NCI-H1105 treated with DMSO at 0.1 percent for 48 hours (cell line): Measurements from ENCODE around the gene NFASC.
A peak's percentile ranks its signal among the peaks of the same experiment; 100 is the strongest.

Experiments
- DNase-seq: peaks from one replicate; lab custom pipeline; 2025; lab: John Stamatoyannopoulos, UW

The NFASC gene

DNA sequence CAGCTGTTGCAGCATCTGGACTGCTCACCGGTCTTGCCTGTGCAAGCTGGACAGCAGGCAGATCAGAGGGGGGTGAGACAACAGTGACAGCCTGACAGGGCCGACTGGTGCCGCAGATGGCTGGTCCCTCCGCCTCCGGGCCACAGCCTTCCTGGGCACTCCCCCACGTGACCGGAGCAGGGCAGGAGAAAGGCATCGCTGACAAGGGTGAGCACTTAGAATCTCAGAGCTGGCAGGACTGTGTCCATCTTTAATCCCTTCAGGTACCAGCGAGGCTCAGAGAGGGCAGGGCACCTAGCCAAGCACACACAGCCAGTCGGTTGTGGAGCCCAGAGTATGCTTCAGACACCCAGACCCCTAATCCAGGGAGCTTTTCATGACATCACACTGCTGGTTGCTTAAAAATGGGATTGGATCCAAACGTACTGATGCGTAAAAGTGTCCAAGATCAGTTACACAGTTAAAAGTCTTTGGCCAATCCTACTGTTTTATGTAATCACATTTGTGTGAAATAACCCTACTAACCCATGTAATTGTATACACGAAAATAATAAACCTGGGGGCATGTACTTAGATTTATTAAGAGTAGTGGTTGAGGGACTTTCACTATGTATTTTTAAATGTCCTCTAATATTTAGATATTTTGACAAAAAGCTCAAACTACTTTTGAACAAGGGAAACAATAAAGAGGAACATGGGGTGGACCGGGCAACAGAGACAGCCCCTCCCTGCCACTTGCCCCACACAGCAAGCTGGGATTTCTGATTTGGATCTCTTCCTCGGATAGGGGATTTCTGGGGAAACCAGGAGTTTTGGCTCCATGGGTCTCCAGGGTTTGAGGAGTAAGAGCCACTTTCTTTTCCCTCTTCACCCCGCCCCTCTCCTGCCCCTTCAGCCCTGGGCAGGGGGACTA lies 171.6 kb downstream of the NFASC start:
- DNase-seq, result no peak

DNA sequence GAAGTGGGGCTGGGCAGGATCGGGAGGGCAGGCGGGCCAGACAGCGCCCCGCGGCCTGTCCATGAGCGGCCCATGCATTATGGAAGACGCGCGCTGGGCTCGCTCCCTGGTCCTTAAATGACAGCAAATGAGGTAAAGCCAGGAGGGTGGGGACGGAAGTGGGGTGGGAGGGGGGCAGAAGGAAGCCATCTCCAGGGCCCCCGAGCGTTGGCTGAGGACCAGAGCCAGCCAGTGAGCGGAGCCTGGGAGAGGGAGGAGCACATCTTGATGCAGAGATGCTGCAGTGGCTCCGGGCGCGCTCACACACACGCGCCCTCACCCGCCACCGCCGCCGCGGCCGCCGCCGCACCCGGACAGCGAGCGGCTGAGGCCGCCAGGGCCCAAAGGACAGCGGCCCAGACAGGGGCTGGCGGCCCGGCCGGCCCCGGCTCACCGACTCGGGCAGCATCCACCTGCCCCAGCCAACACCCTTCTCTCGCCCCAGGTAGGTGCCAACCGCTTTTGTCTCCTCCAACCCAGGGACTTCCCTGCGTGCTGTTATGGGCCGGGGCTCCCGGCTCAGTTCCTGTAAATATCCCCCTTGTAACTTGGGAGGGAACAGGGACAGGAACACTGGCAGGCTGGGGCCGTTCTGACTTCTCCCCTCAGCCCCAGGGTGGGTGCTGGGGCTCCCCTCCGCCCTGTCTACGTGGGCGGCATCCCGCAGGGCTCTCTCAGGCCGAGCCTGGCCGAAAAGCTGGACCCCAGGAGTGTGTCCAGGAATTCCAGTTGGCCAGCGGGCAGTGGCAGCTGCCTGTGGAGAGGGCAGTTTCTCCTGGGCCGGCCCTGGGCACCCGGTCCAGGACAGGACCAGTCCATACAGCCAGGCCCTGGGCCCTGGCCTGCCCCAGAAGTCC lies 172.5 kb downstream of the NFASC start, which contains the start of gene CNTN2:
Gene CNTN2 (plus strand): TSS at position 302 of the 896 bp plus-strand sequence. CDS start 9,974 bp downstream, outside the sequence.
- peak; percentile 81 for DNase-seq

DNA sequence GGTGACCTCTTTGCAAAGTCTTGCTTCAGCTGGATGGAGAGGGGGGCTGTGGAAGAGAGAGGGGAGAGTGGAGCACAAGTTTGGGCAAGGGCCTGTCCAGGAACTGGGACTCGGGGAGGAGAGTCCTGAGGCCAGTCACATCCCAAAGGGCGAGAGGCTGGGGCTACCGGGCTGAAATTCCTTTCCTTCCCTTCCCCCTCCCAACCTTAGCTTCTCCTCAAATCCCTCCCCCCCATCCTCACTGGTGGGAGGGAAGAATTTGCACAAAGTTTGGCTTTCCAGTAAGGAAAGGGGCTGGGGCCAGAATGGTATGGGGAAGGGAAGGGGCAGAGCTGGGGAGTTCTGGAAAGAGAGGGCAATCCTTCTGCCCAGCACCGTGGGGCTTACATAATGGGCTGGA lies 173.2 kb downstream of the NFASC start:
- DNase-seq, result no peak

DNA sequence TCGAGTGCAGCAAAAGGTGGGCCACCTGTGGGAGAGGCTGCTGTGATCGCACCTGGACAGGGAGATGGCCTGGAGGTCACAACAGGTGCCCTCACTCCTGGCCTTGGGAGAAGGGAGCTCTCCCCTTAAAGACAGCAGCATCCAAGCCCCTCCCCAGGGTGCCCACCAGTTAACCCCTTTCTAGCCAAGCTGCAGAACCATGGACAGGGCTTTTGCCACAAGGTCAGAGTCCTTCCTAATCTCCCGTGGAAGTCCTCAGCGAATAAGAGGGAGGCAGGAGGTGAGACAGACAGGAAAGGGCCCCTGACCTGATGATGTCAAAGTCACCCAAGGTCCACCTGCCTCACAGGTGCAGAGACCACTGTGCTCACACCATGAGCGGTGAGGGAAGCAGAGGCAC lies 174.1 kb downstream of the NFASC start:
- no peak for DNase-seq

DNA sequence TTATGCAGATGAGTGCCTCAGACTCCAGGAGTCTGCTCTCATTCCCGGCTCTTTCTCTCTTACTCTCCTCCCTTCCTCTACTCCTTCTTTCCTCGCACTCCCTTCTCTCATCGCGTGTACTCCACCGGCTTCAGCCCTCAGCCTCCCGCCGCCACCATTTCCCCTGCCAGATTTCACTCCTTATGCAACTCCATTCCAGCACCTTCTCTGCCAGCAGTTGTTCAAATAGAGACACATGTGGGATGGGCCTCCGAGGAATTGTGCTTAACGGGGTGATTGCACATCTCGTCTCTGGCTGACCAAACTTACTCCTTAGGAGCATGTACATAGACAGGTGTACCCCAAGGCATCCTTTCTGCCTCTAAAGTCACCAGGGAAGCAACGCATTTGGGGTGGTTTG lies 174.5 kb downstream of the NFASC start:
- DNase-seq, result no peak

DNA sequence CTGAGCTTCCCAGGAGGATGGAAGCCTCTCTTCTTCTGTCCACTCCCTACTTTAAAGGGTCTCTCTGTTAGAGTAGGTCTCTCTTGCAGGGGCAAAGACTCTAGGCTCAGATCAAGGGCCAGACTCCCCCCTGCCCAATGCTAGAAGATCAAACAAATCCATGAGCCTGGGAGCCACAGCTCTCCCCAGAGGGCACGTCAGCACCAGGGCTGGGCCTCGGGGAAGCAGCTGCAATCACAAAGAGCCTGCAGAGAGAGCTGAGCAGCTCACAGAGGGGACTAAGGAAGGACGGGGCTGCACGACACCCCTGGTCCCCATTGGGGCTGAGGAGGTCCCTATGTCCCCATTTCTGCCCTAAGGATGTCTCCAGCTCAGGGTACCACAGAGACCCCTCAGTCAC lies 176.2 kb downstream of the NFASC start:
- DNase-seq, result no peak

DNA sequence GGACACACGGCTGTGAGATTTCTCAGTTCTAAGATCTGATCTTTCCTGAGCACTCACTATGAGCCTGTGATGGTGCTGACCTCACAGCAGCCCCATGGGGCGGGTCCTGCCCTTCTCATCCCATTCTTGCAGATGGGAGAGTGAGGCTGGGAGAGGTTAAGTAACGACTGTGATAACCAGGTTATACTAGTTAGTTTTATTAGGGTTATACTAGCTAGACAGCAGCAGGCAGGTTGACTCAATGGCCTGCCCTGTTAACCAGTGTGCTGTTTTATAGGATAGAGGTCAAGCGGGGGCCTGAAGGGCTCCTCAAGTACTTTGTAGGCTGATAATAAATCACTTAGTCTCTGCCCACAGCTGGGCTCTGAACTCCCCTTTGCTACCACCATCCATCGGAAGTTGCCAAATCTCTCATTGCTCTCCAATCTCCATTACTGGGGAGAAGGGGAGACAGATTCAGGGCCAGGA lies 177.1 kb downstream of the NFASC start:
- DNase-seq, result no peak

DNA sequence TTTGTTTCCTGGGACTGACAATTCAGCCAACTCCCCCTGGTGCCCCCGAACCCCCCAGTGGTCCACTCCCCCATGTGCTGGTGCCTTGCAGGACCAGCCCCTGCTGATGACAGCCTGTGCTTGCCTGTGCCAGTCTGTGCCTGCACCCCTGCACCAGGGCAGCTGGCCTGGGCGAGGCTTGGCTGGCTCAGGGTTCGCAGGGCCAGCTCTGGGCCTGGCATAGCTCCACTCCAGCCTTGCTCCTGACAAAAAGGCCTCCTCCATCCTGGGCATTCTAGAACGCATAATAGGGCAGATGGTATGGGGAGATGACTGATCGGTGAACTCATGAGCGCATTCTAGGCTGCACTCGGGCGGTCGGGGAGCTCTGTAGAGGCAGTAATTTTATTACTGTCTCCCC lies 177.7 kb downstream of the NFASC start:
- no peak for DNase-seq

DNA sequence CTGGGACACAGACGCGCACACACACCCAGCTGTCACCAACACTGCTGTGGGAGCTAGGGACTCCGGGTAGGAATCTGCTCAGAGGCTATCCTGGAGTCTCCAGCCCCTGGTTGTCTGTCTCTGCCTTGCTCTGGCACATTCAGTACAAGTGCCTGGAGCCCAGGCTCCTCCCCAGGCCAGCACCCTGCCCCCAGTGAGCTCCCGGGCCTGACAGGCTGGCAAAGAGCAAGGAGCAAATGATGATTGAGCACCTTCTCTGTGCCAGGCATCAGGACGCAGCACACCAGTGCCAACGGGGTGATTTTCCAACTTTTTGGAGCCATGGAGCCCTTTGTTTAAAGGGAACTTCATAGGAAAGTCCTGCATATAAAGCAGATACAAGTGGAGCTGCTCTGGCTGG lies 178.8 kb downstream of the NFASC start:
- no peak for DNase-seq

DNA sequence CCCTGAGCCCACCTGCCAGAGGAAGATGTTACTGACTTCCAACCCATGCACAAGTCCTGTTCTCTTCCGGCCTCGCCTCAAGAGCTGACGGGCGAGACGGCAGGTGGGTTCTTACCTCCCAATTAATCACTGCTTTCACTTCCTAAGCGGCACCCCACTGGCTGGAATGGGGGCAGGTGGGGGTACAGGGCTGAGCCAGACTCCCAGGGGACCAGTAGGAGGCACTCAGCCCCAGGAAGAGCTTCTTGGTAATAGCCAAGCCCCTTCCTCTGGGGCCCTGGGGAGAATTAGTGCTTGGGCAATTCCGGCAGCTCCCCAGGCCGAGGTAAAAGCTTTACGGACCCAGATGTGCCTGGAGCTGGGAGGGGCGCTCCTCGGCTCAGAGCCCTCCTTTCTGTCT lies 182.0 kb downstream of the NFASC start:
- DNase-seq, result no peak

DNA sequence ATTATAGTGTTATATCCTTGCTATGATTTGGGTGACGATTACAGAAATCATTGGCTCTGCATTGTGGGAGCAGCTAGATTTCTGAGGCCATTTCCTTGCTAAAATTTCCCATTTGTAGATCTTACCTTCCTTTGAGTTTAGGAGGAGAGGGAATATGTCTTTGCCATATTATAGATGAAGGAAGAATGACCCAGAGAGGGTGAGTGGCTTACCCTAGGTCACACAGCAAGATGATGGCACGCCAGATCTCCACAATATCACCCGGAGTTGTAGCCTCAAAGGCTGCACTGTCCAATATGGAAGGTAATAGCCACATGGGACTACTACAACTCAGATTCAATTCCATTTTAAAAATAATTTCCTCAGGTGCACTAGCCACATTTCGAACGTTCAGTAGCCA lies 182.6 kb downstream of the NFASC start:
- DNase-seq, result no peak

DNA sequence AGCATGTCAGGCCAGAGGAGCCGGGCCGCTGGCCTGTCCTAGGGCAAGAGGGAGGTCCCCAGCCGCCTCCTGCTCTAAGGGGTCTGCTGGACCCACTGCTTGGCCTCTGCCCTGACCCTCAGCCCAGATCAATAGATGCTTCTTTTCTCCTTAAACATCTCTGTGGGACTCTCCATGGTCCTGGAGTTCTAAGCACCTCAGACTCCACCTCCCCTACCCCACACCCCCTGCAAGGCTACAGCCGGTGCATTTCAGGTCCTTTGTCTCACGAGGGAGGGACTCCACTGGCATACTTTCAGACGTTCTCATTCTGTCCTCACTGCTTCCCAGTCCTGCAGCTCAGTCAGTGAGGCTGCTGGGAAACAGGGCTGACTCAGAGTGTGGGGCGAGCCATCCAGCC lies 183.4 kb downstream of the NFASC start:
- DNase-seq, result no peak

DNA sequence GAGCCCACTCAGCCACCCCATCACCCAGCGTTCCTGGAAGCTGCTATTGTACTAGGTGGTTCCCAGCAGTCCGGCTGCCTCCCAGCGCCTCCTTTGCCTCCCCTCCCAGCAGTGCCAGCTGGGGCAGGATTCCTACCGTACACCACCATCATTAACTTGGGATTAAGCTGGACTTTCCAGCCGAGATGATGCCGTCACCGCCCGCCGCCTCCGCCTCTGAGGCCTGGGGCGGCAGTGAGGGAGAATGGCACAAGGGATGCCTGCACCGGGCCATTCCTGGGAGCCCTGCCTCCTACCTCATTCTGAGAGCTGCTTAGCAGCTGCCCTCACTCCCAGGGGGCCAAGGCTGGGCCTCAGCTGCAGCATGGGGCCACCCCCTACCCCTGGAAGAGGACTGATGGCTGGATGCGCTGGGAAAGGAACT lies 185.5 kb downstream of the NFASC start:
- DNase-seq, result no peak

DNA sequence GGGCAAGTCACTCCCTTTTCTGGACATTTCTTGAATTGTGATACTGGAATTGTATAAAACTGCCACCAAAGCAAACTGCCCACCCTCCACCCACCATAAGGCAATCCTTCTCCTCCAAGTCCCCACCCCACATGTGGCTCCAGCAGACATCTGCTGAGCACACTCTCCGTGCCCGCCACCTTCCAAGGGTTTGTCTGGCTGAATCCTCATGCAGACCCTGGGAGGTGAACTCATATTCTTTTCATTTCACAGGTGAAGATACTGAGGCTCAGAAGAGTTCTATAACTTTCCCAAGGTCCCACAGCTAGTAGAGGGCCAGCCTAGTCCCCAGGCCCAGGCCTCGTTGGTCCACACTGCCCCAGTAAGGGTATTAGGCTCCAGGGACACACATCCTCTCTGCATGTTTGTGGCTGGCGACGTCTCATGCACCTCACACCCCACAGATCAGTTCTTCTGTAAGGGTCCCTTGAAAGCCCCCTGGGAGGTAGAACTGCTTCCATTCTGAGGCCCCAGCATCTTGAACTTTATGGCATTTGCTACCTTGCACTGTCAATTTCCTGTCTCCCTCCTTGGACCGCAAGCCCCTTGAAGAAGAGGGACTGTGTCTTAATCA lies 186.4 kb downstream of the NFASC start:
- no peak for DNase-seq

DNA sequence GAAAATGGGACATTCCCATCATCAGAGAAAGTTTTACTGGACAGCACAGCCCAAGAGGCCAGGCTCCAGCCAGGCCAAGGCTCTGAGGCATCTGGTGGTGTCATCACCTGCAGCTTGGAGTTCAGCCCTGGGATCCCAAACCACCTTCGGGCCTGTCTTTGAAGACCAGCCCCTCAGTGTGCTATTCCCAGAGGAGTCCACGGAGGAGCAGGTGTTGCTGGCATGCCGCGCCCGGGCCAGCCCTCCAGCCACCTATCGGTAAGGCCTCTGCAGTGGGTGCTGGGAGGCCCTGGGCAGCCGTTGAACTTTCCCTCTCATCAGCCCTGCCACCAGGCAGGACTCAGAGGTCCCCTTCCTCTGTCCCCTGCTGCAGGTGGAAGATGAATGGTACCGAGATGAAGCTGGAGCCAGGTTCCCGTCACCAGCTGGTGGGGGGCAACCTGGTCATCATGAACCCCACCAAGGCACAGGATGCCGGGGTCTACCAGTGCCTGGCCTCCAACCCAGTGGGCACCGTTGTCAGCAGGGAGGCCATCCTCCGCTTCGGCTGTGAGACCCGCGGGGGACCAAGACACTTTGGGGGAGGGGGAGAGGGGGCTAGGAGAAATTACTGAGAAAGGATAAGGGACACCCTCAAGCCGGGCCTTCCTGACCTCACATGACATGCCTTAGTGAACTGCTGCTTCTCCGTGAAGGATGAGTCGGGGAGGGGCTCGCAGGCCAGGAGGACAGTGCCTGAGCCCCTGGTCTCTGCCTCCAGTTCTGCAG lies 187.3 kb downstream of the NFASC start:
- DNase-seq, result no peak

DNA sequence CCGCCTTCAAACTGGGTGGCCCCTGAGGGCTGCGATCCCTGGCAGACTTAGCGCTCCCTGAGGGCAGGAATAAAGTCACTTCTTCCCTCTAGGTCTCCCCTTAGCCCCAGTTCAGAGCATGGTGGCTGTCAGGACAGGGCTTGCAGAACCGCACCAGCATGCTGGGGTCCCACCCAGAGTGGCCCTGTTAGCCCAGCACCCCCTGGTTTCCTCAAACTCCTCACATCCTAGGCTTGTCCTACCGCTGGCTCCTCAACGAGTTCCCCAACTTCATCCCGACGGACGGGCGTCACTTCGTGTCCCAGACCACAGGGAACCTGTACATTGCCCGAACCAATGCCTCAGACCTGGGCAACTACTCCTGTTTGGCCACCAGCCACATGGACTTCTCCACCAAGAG lies 188.2 kb downstream of the NFASC start:
- no peak for DNase-seq

DNA sequence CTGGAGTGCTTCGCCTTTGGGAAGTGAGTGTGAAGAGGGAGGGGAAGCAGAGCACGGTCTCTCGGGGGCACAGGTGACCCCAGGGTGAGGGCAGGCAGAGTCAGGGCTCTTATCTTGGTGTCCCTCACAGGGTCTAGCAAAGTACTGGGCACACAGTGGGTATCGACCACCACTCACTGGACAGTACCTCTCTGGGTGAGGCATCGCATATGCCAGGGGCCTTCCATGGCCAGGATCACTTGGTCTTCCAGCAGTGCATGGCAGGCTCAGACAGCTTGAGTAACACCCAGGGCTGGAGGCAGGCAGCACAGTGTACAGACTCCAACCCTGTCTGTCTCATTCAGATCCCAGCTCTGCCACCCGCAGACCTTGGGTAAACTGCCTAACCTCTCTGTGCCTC lies 189.0 kb downstream of the NFASC start:
- DNase-seq, result no peak

DNA sequence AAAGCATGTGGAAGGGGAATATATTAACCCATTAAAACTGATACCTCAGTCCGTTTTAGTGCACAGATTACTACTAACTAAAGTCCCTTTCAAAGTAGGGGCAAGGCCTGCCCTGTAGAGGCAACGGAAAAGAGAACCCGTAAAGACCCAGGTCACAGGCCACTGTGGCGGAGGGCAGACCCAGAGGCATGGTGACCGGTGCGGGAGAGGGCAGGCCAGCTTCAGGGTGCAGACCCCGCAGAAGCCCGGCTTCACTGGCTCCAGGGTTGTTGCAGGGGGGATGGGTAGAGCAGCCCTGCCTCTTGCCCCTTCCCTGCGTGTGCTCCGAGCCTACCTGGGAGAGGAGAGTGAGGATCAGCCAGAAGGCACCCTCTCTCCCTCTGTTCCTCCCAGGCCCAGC lies 190.1 kb downstream of the NFASC start:
- DNase-seq, result no peak

DNA sequence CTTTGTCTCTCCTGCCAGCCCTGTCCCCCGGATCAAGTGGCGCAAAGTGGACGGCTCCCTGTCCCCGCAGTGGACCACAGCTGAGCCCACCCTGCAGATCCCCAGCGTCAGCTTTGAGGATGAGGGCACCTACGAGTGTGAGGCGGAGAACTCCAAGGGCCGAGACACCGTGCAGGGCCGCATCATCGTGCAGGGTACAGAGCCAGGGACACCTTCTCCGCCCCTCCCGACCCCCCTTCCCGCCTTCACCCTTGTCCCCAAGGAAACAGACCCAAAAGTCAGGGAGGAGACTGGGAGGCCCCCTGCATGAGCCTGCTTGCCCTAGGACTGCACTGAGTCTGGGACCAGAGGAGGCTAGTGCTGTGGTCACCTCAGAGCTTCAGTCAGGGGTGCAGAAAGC lies 190.6 kb downstream of the NFASC start:
- DNase-seq, result no peak

DNA sequence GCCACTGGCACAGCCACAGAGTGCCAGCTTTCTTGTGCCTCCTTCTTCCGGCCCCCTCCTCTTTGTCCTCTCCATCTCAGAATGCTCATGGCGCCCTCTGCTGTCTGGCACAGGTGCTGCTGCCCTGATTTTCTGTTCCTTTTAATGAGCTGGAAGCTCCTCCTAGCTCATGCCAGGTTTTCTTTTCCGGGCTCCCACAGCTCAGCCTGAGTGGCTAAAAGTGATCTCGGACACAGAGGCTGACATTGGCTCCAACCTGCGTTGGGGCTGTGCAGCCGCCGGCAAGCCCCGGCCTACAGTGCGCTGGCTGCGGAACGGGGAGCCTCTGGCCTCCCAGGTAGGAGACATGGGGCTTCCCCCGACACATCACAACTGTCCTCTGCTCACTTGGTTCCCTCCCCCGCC lies 191.0 kb downstream of the NFASC start:
- peak; percentile 72 for DNase-seq

DNA sequence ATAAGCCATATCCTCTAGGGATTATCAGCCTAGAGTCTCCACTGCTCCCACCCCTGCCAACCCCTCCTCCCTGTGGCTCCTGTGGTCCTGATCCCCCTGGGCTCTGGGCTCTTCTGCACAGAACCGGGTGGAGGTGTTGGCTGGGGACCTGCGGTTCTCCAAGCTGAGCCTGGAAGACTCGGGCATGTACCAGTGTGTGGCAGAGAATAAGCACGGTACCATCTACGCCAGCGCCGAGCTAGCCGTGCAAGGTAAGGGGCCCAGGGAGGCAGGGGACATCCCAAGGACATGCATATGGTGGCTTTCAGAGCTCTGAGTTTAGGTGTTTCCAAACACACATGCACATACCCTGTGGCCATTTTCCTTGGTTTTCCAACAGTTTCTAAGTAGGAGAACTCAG lies 191.7 kb downstream of the NFASC start:
- DNase-seq, result no peak

DNA sequence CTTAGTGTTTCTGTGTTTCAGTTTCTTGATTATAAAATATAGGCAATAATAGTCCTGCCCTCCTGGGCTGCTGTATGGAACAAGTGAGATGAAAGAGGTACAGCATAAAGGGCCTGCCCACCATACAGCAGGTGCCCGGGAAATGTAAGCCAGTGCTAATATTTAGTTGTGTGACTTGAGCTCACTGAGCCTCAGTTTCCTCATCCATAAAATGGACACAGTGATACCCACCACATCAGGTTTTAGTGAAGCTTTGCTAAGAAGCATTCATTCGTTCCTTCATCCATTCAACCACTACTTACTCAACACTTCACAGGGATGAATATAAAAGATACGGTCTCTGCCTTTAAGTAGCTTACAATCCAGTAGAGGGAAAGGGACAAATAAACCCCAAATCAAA lies 192.2 kb downstream of the NFASC start:
- no peak for DNase-seq
